Adrenal gland (tissue), 5 donors: ENCODE data around the gene CRNKL1.

Experiments used
- CTCF ChIP-seq, 6 experiments: fragments of 450-650 bp in 4 of 6; fragments of 200-600 bp in 2 of 6; sonication (generic) in 1 of 6; IDR thresholded peaks; 1 replicate in 5 of 6; 2 replicates in 1 of 6; pipeline versions ENCODE4 v1.5.1 to v1.8.0; 2016 to 2021; ENCODE audit warnings: antibody characterized with exemption in 6 of 6, mild to moderate bottlenecking in 2 of 6, moderate library complexity in 1 of 6
- POLR2A ChIP-seq, 2 donors: fragments of 450-650 bp; IDR thresholded peaks; one replicate each; pipeline ENCODE4 v1.6.1; 2017; ENCODE audit warnings: antibody characterized with exemption in 2 of 2, mild to moderate bottlenecking in 2 of 2, moderate library complexity in 1 of 2
- donor health status: DM: no; HTN: no; CAD: no.

DNA sequence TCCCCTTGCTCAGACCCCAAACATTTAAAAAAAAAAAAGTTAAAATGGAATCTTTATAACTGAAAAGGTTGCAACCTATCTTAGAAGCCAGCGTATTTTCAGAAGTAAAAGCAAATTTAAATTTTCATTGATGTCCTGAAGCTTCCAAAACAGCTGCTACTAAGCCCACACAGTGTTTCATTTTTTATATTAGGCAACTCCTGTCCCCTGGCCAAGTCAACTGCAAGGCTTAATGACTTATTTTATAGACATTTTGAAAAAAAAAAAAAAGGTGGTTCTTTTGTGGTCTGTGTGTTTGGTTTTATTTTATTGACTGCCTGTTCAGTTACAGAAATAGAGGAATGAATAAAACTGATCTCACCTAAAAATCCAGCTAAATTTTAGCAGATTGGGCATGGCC is 13.1 kb upstream of the CRNKL1 start:
- TF ChIP-seq CTCF (IDR thresholded peaks at IDR 0.05), result no peak
- TF ChIP-seq POLR2A (IDR thresholded peaks at IDR 0.05), result no peak
